Neural cell (in vitro differentiated cells): ENCODE results near the gene ZNF292. TPM values are rescaled to one million over a fixed set of nuclear protein-coding genes. Genes with fewer than 3 reads are reported as not detected.
"Not testable (repeated sequence)": the region's sequence is repeated elsewhere in the genome, so short reads cannot be mapped to it uniquely, and the experiment has no call there.

Experiments
- H2AFZ ChIP-seq: fragments of 200-600, 300-800 bp; sonication (generic), shearing (Covaris generic); 2 replicates; pipeline ENCODE4 v1.6.0; 2014; ENCODE audit warnings: low read depth, mild to moderate bottlenecking, antibody characterized with exemption, low read length, moderate library complexity
- H3F3A ChIP-seq: fragments of 200-600 bp; shearing (Covaris generic); 2 replicates; pipeline ENCODE4 v1.6.1; 2016; ENCODE audit warnings: mild to moderate bottlenecking, moderate library complexity, mixed read lengths, antibody characterized with exemption, low read length; ENCODE audit not compliant: insufficient read depth, poor library complexity, severe bottlenecking
- H3K27ac ChIP-seq: fragments of 200-600, 300-800 bp; sonication (generic), shearing (Covaris generic); 2 replicates; pipeline ENCODE4 v1.5.1; 2014; ENCODE audit warnings: mild to moderate bottlenecking, low read length, moderate library complexity
- H3K27me3 ChIP-seq: fragments of 300-800, 200-600 bp; sonication (generic), shearing (Covaris generic); 2 replicates; pipeline ENCODE4 v1.6.0; 2014; ENCODE audit warnings: mild to moderate bottlenecking, low read depth, low read length, moderate library complexity; ENCODE audit not compliant: insufficient read depth
- H3K36me3 ChIP-seq: fragments of 300-800, 200-600 bp; sonication (generic), shearing (Covaris generic); 2 replicates; pipeline ENCODE4 v1.5.1; 2014; ENCODE audit warnings: mild to moderate bottlenecking, antibody characterized with exemption, low read length, moderate library complexity; ENCODE audit not compliant: insufficient read depth
- H3K4me2 ChIP-seq: fragments of 300-800, 200-600 bp; sonication (generic), shearing (Covaris generic); 2 replicates; pipeline ENCODE4 v1.6.0; 2014; ENCODE audit warnings: mild to moderate bottlenecking, low read length
- H3K4me3 ChIP-seq: fragments of 300-800, 200-600 bp; sonication (generic), shearing (Covaris generic); 2 replicates; pipeline ENCODE4 v1.5.1; 2014; ENCODE audit warnings: mild to moderate bottlenecking, low read length, moderate library complexity
- H3K79me2 ChIP-seq: fragments of 200-600 bp; shearing (Covaris generic); replicated peaks from 2 replicates; pipeline ENCODE4 v1.6.0; 2014; ENCODE audit warnings: mild to moderate bottlenecking, low read length, moderate library complexity; ENCODE audit not compliant: insufficient read depth
- H3K9ac ChIP-seq: fragments of 300-800, 200-600 bp; sonication (generic), shearing (Covaris generic); 2 replicates; pipeline ENCODE4 v1.6.1; 2016; ENCODE audit warnings: mild to moderate bottlenecking, low read length, mixed read lengths
- H3K9me2 ChIP-seq: fragments of 200-600 bp; shearing (Covaris generic); 2 replicates; pipeline ENCODE4 v1.6.1; 2016; ENCODE audit warnings: mild to moderate bottlenecking, low read length, mixed read lengths; ENCODE audit not compliant: insufficient read depth
- H3K9me3 ChIP-seq: fragments of 200-600, 300-800 bp; sonication (generic), shearing (Covaris generic); 2 replicates; pipeline ENCODE4 v1.6.1; 2016; ENCODE audit warnings: mild to moderate bottlenecking, mixed run types, low read length, moderate library complexity, mixed read lengths
- H4K20me1 ChIP-seq: fragments of 200-600 bp; shearing (Covaris generic); 2 replicates; pipeline ENCODE4 v1.6.1; 2016; ENCODE audit warnings: mild to moderate bottlenecking, mixed run types; ENCODE audit not compliant: insufficient read depth
- CTCF ChIP-seq: fragments of 450-650 bp; IDR thresholded peaks from 2 replicates; pipeline ENCODE4 v1.5.1; 2014; ENCODE audit warnings: antibody characterized with exemption, mild to moderate bottlenecking, moderate library complexity; ENCODE audit not compliant: poor library complexity, severe bottlenecking
- EP300 ChIP-seq: fragments of 450-650 bp; conservative IDR thresholded peaks from 2 replicates; pipeline ENCODE4 v1.6.1; 2014; ENCODE audit warnings: antibody characterized with exemption, mild to moderate bottlenecking, moderate library complexity; ENCODE audit not compliant: poor library complexity, severe bottlenecking
- EZH2 ChIP-seq: fragments of 200-600, 300-800 bp; shearing (Covaris generic), sonication (generic); IDR thresholded peaks from 2 replicates; pipeline ENCODE4 v1.6.1; 2014; ENCODE audit warnings: antibody characterized with exemption, low read length, borderline replicate concordance, mild to moderate bottlenecking; ENCODE audit not compliant: insufficient read depth, poor library complexity, severe bottlenecking
- MXI1 ChIP-seq: fragments of 450-650 bp; conservative IDR thresholded peaks from 2 replicates; pipeline ENCODE4 v1.6.1; 2014; ENCODE audit warnings: antibody characterized with exemption, mild to moderate bottlenecking; ENCODE audit not compliant: poor library complexity, severe bottlenecking
- POLR2AphosphoS5 ChIP-seq: IDR thresholded peaks from 2 replicates; pipeline ENCODE4 v1.6.1; 2012
- RAD21 ChIP-seq: fragments of 450-650 bp; conservative IDR thresholded peaks from 2 replicates; pipeline ENCODE4 v1.6.1; 2014; ENCODE audit warnings: antibody characterized with exemption, mild to moderate bottlenecking, moderate library complexity
- REST ChIP-seq: IDR thresholded peaks from 2 replicates; pipeline ENCODE4 v1.6.1; 2012; ENCODE audit warnings: borderline replicate concordance
- SMC3 ChIP-seq: fragments of 450-650 bp; conservative IDR thresholded peaks from 2 replicates; pipeline ENCODE4 v1.6.1; 2014; ENCODE audit warnings: antibody characterized with exemption, mild to moderate bottlenecking, moderate library complexity; ENCODE audit not compliant: poor library complexity
- TAF1 ChIP-seq: IDR thresholded peaks from 2 replicates; pipeline ENCODE4 v1.6.1; 2012; ENCODE audit warnings: low read depth
- polyA plus RNA-seq: library from polyadenylated mRNA; depleted of rRNA; stranded (reverse); fragments of >200 nt; gene quantifications from 2 replicates; pipeline ENCODE4 v1.2.3, GENCODE V29; 2014

ZNF292 gene
- polyA plus RNA-seq, 1 donor from 2014 or later, result 29.8 TPM

GRCh38 chr6:87230801-87231200, 75.4 kb downstream of the ZNF292 start:
- Histone ChIP-seq H3K36me3 (peaks cover 11% of the 10 kb centered on the region), H3K27me3 (no peaks in the 10 kb centered on the region), H3K9me3 (no peaks in the 10 kb centered on the region), H3K9me2 (no peaks in the 10 kb centered on the region), H3K79me2 (peaks cover 14% of the 10 kb centered on the region), H3K27ac (no peak overlapping the region), H3K4me2 (no peak overlapping the region), H2AFZ (no peak overlapping the region), H4K20me1 (no peaks in the 10 kb centered on the region), H3F3A (no peaks in the 10 kb centered on the region), H3K9ac (no peak overlapping the region), H3K4me3 (no peak overlapping the region)
- TF ChIP-seq REST (no peak), MXI1 (no peak), EP300 (no peak), TAF1 (no peak), RAD21 (no peak), SMC3 (no peak), POLR2AphosphoS5 (no peak), EZH2 (no peak), CTCF (no peak)

- Histone ChIP-seq H3K4me3 (no peak overlapping the region), H3K79me2 (peaks cover 7% of the 10 kb centered on the region), H3K9me3 (no peaks in the 10 kb centered on the region), H2AFZ (no peak overlapping the region), H3K9ac (no peak overlapping the region), H3K27ac (no peak overlapping the region), H3F3A (peaks cover 2% of the 10 kb centered on the region), H4K20me1 (no peaks in the 10 kb centered on the region), H3K9me2 (no peaks in the 10 kb centered on the region), H3K27me3 (no peaks in the 10 kb centered on the region), H3K36me3 (peaks cover 13% of the 10 kb centered on the region), H3K4me2 (no peak overlapping the region)
- TF ChIP-seq CTCF (peak; percentile 61), EZH2 (no peak), EP300 (no peak), RAD21 (peak; percentile 56), SMC3 (peak; percentile 66)
These were observed 82.4 kb downstream of the ZNF292 start for GRCh38 chr6:87237804-87238203.

GRCh38 chr6:87239098-87239635, 83.8 kb downstream of the ZNF292 start:
- not testable (repeated sequence) for H4K20me1 ChIP-seq, H3K4me3 ChIP-seq, H2AFZ ChIP-seq, H3K9ac ChIP-seq, H3K9me3 ChIP-seq, H3F3A ChIP-seq, H3K9me2 ChIP-seq, H3K4me2 ChIP-seq, H3K27me3 ChIP-seq, H3K27ac ChIP-seq
- H3K36me3 ChIP-seq, result peaks cover 17% of the 10 kb centered on the region
- peaks cover 12% of the 10 kb centered on the region for H3K79me2 ChIP-seq
